CD14-positive monocyte (primary cell): ENCODE measurements around the gene ITGB6. TPM values are rescaled to one million over a fixed set of nuclear protein-coding genes. Genes with fewer than 3 reads are reported as not detected.

Source experiments
- DNase-seq, 3 donors: peaks; one replicate each; pipeline ENCODE4 v3.0.0-alpha.2; 2011 to 2022
- H2AFZ ChIP-seq: 2 replicates; pipeline ENCODE4 v1.6.0; 2012; ENCODE audit warnings: mild to moderate bottlenecking, low read depth, low read length, inconsistent platforms; ENCODE audit not compliant: insufficient read depth, poor library complexity, severe bottlenecking
- H3K27ac ChIP-seq, 2 donors: 1 replicate in 1 of 2; 2 replicates in 1 of 2; pipeline ENCODE4 v1.5.1; 2012 to 2013; ENCODE audit warnings: low read length in 2 of 2, control low read depth in 1 of 2, inconsistent platforms in 1 of 2, low read depth in 1 of 2, mild to moderate bottlenecking in 1 of 2
- H3K27me3 ChIP-seq, 2 donors: one replicate each; pipeline versions ENCODE4 v1.6.0 to v1.6.1; 2011 to 2013; ENCODE audit warnings: low read length in 2 of 2; ENCODE audit not compliant: control insufficient read depth in 2 of 2, insufficient read depth in 2 of 2
- H3K36me3 ChIP-seq, 2 donors: replicated peaks in 1 of 2; 1 replicate in 1 of 2; 2 replicates in 1 of 2; pipeline versions ENCODE4 v1.5.1 to v1.6.1; 2012 to 2013; ENCODE audit warnings: low read length in 2 of 2, control low read depth in 1 of 2, inconsistent platforms in 1 of 2, mild to moderate bottlenecking in 1 of 2; ENCODE audit not compliant: insufficient read depth in 2 of 2, control insufficient read depth in 1 of 2
- H3K4me1 ChIP-seq, 2 donors: 1 replicate in 1 of 2; 2 replicates in 1 of 2; pipeline versions ENCODE4 v1.5.1 to v1.6.1; 2012 to 2013; ENCODE audit warnings: low read length in 2 of 2, control low read depth in 1 of 2, inconsistent platforms in 1 of 2, mild to moderate bottlenecking in 1 of 2, moderate library complexity in 1 of 2; ENCODE audit not compliant: insufficient read depth in 2 of 2, control insufficient read depth in 1 of 2
- H3K4me2 ChIP-seq: replicated peaks from 2 replicates; pipeline ENCODE3; 2012; ENCODE audit warnings: low read length, moderate library complexity, mild to moderate bottlenecking; ENCODE audit not compliant: poor library complexity, severe bottlenecking; ENCODE audit errors: extremely low read depth
- H3K4me3 ChIP-seq, 3 experiments: fragments of 200-600 bp in 1 of 3; sonication (generic) in 1 of 3; replicated peaks in 1 of 3; 1 replicate in 2 of 3; 2 replicates in 1 of 3; pipeline ENCODE4 v1.5.1; 2011 to 2013; ENCODE audit warnings: low read length in 3 of 3, mild to moderate bottlenecking in 3 of 3, control low read depth in 2 of 3, low read depth in 2 of 3, inconsistent platforms in 1 of 3, moderate library complexity in 1 of 3
- H3K79me2 ChIP-seq: 2 replicates; pipeline ENCODE4 v1.6.0; 2012; ENCODE audit warnings: mild to moderate bottlenecking, control low read depth, inconsistent platforms, low read length, moderate library complexity; ENCODE audit not compliant: insufficient read depth
- H3K9ac ChIP-seq: 2 replicates; pipeline ENCODE4 v1.6.0; 2017; ENCODE audit warnings: low read length, mild to moderate bottlenecking; ENCODE audit not compliant: insufficient read depth, poor library complexity, severe bottlenecking
- H3K9me3 ChIP-seq, 2 donors: replicated peaks in 1 of 2; 1 replicate in 1 of 2; 2 replicates in 1 of 2; pipeline versions ENCODE4 v1.5.1 to v1.6.1; 2012 to 2013; ENCODE audit warnings: low read length in 2 of 2, control low read depth in 1 of 2; ENCODE audit not compliant: control insufficient read depth in 1 of 2, insufficient read depth in 1 of 2
- H4K20me1 ChIP-seq: 2 replicates; pipeline ENCODE4 v1.6.0; 2012; ENCODE audit warnings: mild to moderate bottlenecking, low read length, control low read depth, moderate library complexity; ENCODE audit not compliant: insufficient read depth
- H3K27ac Mint-ChIP-seq, 7 donors: one replicate each; pipeline ENCODE4 v1.8.0; 2020; ENCODE audit warnings: mild to moderate bottlenecking in 7 of 7, mixed read lengths in 7 of 7, moderate library complexity in 6 of 7, inconsistent platforms in 2 of 7
- H3K27me3 Mint-ChIP-seq, 3 donors: one replicate each; pipeline ENCODE4 v1.8.0; 2021 to 2022; ENCODE audit warnings: low read depth in 3 of 3, mild to moderate bottlenecking in 3 of 3, mixed read lengths in 3 of 3, moderate library complexity in 3 of 3, inconsistent platforms in 1 of 3
- H3K36me3 Mint-ChIP-seq, 2 donors: one replicate each; pipeline ENCODE4 v1.8.0; 2020; ENCODE audit warnings: mixed read lengths in 2 of 2, inconsistent platforms in 1 of 2, mild to moderate bottlenecking in 1 of 2
- H3K4me1 Mint-ChIP-seq: one replicate; pipeline ENCODE4 v1.8.0; 2020; ENCODE audit warnings: mild to moderate bottlenecking, mixed read lengths
- H3K4me3 Mint-ChIP-seq, 2 donors: one replicate each; pipeline ENCODE4 v1.8.0; 2020; ENCODE audit warnings: mild to moderate bottlenecking in 2 of 2, mixed read lengths in 2 of 2, moderate library complexity in 1 of 2
- H3K9me3 Mint-ChIP-seq, 7 donors: one replicate each; pipeline ENCODE4 v1.8.0; 2020 to 2022; ENCODE audit warnings: mixed read lengths in 7 of 7, mild to moderate bottlenecking in 6 of 7, moderate library complexity in 6 of 7, inconsistent platforms in 2 of 7
- CTCF ChIP-seq: fragments of 200-600 bp; IDR thresholded peaks from one replicate; pipeline ENCODE4 v1.8.0; 2022; ENCODE audit warnings: antibody characterized with exemption, mild to moderate bottlenecking
- WGBS: methylation state at CpG from one replicate; pipeline ENCODE4 v1.1.5; 2013; ENCODE audit warnings: missing lambda C conversion rate; ENCODE audit not compliant: insufficient coverage; 5-methylcytosine and 5-hydroxymethylcytosine counted together
- intact Hi-C, 2 donors: fragments of 100-400 bp; cut with micrococcal nuclease; formaldehyde crosslinking; loops; one replicate each; pipeline versions ENCODE4 v1.15.0 to v1.15.1; 2023
- polyA plus RNA-seq, 3 donors: library from polyadenylated mRNA; depleted of rRNA in 1 of 3; unstranded in 2 of 3; stranded (reverse) in 1 of 3; fragments of 300-500 nt in 2 of 3; fragments of >200 nt in 1 of 3; fragmentation: Illumina TruSeq in 2 of 3; gene quantifications; 1 replicate in 2 of 3; 2 replicates in 1 of 3; pipeline ENCODE4 v1.2.3, GENCODE V29; 2012 to 2021

The ITGB6 gene
- polyA plus RNA-seq, 3 donors, result not detected

GRCh38 chr2:160076241-160076640, 123.8 kb downstream of the ITGB6 start:
- WGBS, result no CpG with 5 or more reads among the region's 2 CpGs
- Histone ChIP-seq H3K9me3 (peaks cover 5 to 10% of the 10 kb centered on the region in 2 donors), H3K4me1 (peaks cover 6 to 16% of the 10 kb centered on the region in 2 donors), H4K20me1 (no peaks in the 10 kb centered on the region), H3K4me3 (no peak overlapping the region), H3K27ac (no peak overlapping the region), H3K9ac (no peak overlapping the region), H3K27me3 (no peaks in the 10 kb centered on the region), H3K36me3 (no peaks in the 10 kb centered on the region), H3K79me2 (no peaks in the 10 kb centered on the region), H3K4me2 (no peak overlapping the region), H2AFZ (peak overlapping the region; percentile 7)
- Mint-ChIP-seq H3K36me3 (no peaks in the 10 kb centered on the region), H3K27me3 (no peaks in the 10 kb centered on the region), H3K4me1 (peaks cover 8% of the 10 kb centered on the region), H3K27ac (no peak overlapping the region), H3K4me3 (no peak overlapping the region), H3K9me3 (peaks cover 0 to 15% (median 12%) of the 10 kb centered on the region in 7 donors)
- DNase-seq, result no peak
- intact Hi-C loops, result no loop called here
- no peak for TF ChIP-seq CTCF

GRCh38 chr2:160075171-160075570, 124.9 kb downstream of the ITGB6 start:
- TF ChIP-seq CTCF, result no peak
- no peaks in the 10 kb centered on the region for H3K36me3 Mint-ChIP-seq

More at GRCh38 chr2:160075171-160075570, 124.9 kb downstream of the ITGB6 start:
- peaks cover 8% of the 10 kb centered on the region for H3K4me1 Mint-ChIP-seq
- peak in 1 of 3 donors; percentile 38 for DNase-seq
- H3K27me3 Mint-ChIP-seq, result peaks cover 0 to 2% (median 0%) of the 10 kb centered on the region in 3 donors
- peak overlapping the region in 1 of 7 donors; percentile 44 for H3K27ac Mint-ChIP-seq
- no peak overlapping the region for H3K4me3 ChIP-seq
- 30% methylated on average over 5 of the region's 5 CpGs for WGBS
- peaks cover 0 to 11% (median 8%) of the 10 kb centered on the region in 7 donors for H3K9me3 Mint-ChIP-seq
- no peaks in the 10 kb centered on the region for H3K36me3 ChIP-seq
- intact Hi-C loops, result no loop called here
- no peaks in the 10 kb centered on the region for H3K27me3 ChIP-seq
- no peak overlapping the region for H2AFZ ChIP-seq
- H3K4me1 ChIP-seq, result peaks cover 6 to 16% of the 10 kb centered on the region in 2 donors
- no peak overlapping the region for H3K9ac ChIP-seq
- H3K79me2 ChIP-seq, result no peaks in the 10 kb centered on the region
- H3K4me3 Mint-ChIP-seq, result peak overlapping the region in 1 of 2 donors; percentile 35
- H4K20me1 ChIP-seq, result no peaks in the 10 kb centered on the region
- H3K9me3 ChIP-seq, result peaks cover 0 to 6% of the 10 kb centered on the region in 2 donors
- no peak overlapping the region for H3K4me2 ChIP-seq
- no peak overlapping the region for H3K27ac ChIP-seq
